ENCODE results near the gene HSPG2.

Gene HSPG2

DNA sequence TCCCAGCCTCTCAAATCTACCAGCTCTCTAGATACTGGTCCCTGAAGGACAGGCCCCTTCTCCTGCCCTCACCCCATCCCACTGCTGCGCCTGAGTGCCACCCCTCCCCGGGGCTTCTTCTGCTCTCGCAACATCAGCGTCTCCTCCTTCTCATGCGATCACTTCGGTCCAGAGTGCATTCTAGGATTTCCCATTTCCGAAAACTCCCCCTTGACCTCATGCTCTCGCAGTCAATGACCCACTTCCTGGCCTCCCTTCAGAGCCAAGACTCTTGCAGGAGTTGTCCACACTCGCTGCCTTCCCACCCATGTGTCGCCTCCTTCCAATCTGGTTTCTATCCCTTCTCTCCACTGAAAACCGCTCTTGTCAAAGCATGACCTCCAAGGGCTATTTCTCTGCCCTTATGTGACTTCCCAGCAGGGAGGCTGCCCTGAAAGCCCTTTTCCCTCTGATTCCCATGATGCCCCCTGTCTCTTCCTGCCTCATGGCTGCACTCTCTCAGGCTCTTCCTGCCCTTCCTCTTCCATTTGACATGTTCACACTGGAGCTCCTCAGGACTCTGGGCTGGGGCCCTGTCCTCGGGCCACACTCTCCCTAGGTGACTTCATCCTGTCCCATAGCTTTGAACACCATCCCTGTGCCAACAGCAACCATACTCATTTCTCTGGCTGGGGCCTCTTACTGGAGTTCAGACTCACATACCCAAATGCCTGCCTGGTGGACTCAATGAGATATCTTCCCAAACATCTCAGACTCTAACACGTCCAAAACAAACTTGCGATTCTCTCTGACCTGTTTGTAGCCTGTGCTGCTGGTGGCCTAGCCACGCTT is 79.1 kb downstream of the HSPG2 start:
- DNase-seq, result no peak

DNA sequence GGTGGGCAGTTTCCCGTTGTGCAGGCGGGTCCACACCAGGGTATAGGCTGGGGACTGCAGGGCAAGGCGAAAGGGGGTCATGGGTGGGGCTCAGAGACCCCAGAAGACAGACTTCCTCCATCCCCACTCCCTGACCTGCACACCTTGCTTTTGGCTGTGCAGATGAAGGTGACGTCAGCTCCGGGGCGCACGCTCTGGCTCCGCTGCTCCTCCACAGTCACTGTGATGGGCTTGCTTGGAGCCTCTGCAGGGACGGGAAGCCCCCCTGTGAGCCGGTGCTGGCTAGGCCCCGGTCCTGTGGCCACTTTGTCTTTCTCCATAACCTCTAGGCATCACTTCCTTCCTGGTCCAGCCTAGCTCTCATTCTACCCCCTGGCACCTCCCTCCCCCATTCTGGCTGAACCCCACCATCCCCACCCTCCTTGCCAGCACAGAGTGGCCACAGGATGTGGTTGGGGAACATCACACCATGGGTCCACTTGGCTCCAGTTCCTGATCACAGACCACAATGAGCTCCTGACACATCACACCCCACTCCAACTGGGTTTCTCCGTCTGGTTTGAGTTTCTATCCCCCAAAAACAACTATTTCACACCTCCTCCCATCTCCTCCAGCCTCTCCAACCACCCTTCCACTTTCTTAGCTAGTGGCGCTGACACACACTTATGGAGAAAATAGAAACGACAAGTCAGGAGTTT is 79.8 kb downstream of the HSPG2 start:
- DNase-seq, result no peak

DNA sequence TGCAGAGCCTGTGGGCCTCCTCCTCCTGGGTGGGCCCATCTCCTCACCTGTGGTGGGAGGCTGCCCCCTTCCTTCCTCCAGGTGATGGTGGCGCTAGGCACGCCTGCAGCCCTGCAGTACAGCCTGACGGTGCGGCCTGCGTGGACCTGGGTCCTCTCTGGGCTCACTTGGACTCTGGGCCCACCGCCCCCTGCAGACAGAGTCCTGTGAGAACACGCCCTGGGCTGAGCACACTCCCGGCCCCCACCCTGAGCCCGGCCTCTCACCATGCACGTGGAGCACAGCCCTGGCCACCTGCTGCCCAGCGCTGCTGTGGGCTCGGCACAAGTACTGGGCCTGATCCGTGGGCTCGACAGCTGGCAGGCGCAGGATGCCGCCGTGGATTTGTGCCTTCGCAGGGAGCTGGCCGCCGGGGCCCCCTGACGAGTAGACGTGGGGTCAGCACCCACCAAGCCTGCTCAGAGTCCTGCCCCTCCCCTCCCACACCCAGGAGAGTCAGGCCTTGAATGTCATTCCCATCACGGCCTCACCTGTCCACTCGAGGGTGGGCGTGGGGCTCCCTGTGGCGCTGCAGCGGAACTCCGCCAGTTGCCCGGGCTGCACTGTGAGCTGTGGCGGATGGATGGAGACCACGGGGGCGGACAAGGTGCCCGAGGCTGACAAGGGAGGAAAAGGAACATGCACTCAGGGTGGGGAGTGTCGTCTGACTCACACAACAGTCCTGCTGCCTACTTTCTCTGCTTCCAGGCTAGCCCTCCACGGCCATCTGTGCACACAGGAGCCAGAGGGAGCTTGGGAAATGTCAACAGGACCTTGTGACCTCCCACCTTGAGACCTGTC is 81.6 kb downstream of the HSPG2 start:
- DNase-seq, result no peak

DNA sequence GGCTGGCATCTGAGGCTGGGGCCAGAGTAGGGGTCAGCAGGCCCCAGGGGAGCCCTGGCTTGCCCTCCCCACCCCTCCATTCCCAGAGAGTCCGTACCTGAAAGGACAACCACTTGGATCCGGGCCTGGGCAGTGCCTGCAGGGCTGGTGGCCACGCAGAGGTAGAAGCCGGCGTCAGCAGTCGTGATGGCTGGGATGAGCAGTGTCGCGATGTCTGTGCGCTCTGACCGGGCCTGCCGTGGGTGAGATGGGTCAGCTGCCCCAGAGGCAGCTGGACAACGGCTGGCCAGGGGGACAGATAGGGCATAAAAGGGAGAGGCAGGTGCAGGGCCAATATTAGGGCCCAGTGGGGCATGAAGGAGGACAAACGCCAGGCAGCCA is 82.4 kb downstream of the HSPG2 start:
- no peak for DNase-seq

- DNase-seq, result no peak
Observed at GRCh38 chr1:21854090-21854750, 82.9 kb downstream of the HSPG2 start.

DNA sequence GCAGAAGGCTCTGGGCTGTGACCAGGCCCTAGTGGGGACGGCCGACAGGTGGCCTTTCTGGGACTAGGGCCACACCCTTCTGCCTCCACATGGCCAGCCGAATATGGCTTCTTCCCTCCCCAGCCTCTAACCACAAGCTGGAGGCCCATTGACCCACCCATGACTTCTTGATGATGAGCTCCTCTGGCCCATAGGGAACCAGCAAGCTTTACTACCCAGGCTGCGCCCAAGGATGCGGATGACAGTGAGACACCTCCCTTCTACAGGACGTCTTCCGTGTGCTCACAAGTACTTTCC is 84.0 kb downstream of the HSPG2 start:
- DNase-seq, result no peak

- DNase-seq, result no peak
Observed at GRCh38 chr1:21852282-21853130, 84.6 kb downstream of the HSPG2 start.

- no peak for DNase-seq
Observed at GRCh38 chr1:21851430-21852250, 85.5 kb downstream of the HSPG2 start.

DNA sequence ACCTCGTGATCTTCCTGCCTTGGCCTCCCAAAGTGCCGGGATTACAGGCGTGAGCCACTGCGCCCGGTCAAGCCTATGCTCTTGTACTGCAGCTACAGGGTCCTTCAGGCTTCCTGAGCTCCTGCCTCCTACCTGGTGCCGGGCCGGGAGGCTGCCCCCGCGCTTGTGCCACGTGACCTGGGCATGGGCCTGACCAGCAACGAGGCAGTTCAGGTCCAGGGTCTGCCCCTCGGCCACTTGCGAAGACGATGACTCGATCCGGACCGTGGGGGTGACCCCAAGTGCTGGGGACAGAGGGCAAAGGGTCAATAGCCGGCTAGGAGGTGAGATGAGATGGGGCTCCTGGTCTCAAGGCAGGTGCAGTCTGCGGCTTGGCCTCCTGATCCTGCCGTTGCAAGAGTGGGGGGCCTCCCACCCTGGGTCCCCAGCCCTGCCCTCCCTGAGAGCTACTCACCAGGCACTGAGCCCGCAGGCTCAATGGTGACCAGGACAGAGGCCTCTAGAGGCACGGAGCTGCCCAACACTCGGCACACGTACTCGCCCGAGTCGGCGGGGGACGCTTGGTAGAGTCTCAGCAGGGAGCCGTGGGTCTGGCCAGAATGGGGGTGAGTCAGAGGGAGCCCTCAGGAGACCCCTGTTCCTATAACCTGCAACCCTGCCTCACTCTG is 87.1 kb downstream of the HSPG2 start:
- no peak for DNase-seq

GRCh38 chr1:21848524-21849174 is 88.5 kb downstream of the HSPG2 start:
- no peak for DNase-seq

GRCh38 chr1:21847223-21848205 is 89.6 kb downstream of the HSPG2 start:
- DNase-seq, result no peak

DNA sequence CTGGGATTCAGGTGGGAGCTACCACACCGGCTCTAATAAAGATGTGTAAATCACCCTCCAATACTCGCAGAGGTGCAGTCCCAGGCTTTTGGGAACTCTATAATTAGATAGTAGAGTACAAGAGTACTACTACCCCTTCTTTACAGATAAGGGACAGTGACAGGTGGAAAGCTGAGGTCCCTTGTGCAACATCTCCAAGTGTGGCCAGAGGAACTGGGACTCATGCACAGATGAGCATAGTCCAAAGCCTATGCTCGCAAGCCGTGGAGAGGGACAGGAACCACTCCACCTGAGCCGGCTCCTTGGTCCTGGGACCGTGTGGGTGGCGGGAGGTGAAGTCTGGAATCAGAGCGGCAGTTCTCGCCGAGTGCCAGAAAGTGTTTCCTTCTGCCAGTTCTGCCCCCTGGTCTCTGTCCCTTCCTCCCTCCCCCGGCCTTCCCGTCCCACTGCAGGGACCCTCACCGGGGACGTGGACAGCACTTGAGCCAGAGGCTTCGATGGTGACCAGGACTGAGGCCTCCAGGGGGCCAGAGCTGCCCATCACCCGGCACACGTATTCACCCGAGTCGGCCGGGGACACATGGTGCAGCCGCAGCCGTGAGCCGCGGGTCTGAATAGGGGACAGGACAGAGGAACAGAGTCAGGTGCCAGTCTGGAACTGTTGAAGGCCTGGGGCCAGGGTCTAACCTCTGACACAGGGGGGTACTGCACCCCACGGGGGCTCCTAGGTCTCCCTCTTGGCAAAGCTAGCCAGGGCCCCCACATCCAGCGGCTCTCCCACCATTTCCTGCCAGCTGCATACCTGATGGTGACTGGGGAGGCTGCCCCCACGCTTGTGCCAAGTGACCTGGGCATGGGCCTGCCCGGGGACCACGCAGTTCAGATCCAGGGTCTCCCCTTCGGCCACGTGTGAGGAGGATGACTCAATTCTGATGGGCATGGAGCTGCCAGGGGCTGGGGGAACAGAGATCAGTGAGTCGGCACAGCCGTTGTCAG is 91.2 kb downstream of the HSPG2 start:
- DNase-seq, result no peak

- DNase-seq, result no peak
Observed at GRCh38 chr1:21843996-21844395, 93.1 kb downstream of the HSPG2 start.

DNA sequence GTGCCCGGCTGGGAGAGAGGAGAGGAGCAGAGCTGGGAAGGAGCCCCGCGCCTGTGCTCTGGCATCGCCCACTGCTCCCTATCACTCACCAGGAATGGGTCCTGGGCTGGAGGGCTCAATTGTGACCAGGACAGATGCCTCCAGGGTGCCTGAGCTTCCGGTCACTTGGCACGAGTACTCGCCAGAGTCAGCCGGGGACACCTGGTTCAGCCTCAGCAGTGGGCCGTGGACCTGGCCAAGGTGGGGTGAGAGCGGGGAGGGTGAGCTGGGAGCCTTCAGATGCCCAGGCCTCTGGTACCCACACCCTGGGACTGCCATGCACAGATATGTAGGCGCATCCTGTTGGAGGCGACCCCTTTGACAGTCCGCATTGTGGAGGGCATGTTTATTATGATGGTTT is 93.9 kb downstream of the HSPG2 start:
- no peak for DNase-seq

- DNase-seq, result no peak
Observed at GRCh38 chr1:21842606-21843162, 94.4 kb downstream of the HSPG2 start.

DNA sequence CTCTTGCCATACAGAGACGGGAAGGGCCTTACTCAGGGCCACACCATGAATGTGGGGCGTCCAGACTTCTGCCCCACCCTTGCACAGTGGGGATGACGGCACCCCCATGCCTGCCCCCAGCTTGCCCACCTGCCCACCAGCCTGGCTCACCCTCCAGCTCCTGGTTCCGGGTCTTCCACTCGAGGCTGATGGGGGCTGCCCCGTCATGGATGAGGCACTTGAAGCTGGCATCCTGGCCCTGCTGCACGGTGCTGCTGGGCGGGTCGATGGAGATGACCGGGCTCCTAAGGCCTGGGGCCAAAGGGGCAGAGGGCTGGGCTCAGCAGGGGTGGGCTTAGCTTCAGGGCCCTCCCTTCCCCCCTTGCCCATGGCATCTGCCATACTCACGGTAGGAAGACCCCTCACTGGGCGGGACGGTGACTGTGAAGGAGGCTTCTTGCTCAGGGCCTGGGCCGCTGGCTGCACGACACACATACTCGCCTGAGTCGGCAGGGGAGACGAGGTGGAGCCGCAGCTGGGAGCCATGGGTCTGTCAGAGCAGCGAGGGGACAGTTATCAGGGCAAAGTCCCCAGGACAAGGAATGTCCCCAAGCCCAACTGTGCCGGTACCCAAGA is 95.2 kb downstream of the HSPG2 start:
- no peak for DNase-seq

- no peak for DNase-seq
Observed at GRCh38 chr1:21840981-21841380, 96.1 kb downstream of the HSPG2 start.
